GM12891 (cell line): ENCODE data around the gene CNDP2.

Source experiments
- PAX5 ChIP-seq: IDR thresholded peaks from 2 replicates; pipeline ENCODE4 v1.6.1; 2011; ENCODE audit warnings: low read length, moderate library complexity, mild to moderate bottlenecking; ENCODE audit not compliant: insufficient read depth, severe bottlenecking
- POLR2A ChIP-seq: IDR thresholded peaks from 2 replicates; pipeline ENCODE4 v1.6.1; 2011; ENCODE audit warnings: low read depth, low read length, control low read depth
- POLR2AphosphoS5 ChIP-seq: IDR thresholded peaks from 2 replicates; pipeline ENCODE4 v1.6.1; 2011; ENCODE audit warnings: low read depth, low read length, control low read depth
- TAF1 ChIP-seq: IDR thresholded peaks from 2 replicates; pipeline ENCODE4 v1.6.1; 2011; ENCODE audit warnings: low read depth, low read length, control low read depth

GRCh38 chr18:74495581-74496507, at the start of gene CNDP2:
- TF ChIP-seq POLR2AphosphoS5, result peak; percentile 70
- TF ChIP-seq POLR2A, result peak; percentile 53
- no peak for TF ChIP-seq PAX5
- 0 out of 2 replicates have a peak, but pooled peaks have one; percentile 28 for TF ChIP-seq TAF1
